ENCODE results near the gene FHAD1.

DNA sequence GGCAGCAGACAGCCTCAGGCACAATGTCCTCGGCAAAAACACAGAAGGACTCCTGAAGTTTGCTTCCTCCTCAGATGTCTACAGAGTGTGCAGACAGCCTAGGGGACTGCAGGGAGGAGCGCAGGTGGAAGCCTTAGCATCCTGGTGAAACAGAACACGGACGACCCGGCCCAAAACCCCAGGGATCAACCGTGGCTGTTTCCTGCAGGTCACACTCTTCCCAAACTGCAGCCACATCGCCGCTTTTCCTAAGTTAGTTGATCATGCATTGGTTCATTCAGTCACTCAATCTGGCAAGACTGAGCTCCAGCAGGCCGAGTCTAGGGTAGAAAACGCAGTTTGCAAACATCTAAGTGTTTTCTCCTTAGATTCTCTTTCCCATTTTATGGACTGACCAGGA is 33.4 kb downstream of the FHAD1 start:
- TF ChIP-seq, protein P1, sequence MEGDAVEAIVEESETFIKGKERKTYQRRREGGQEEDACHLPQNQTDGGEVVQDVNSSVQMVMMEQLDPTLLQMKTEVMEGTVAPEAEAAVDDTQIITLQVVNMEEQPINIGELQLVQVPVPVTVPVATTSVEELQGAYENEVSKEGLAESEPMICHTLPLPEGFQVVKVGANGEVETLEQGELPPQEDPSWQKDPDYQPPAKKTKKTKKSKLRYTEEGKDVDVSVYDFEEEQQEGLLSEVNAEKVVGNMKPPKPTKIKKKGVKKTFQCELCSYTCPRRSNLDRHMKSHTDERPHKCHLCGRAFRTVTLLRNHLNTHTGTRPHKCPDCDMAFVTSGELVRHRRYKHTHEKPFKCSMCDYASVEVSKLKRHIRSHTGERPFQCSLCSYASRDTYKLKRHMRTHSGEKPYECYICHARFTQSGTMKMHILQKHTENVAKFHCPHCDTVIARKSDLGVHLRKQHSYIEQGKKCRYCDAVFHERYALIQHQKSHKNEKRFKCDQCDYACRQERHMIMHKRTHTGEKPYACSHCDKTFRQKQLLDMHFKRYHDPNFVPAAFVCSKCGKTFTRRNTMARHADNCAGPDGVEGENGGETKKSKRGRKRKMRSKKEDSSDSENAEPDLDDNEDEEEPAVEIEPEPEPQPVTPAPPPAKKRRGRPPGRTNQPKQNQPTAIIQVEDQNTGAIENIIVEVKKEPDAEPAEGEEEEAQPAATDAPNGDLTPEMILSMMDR (conservative IDR thresholded peaks at IDR 0.05 in 1 of 2, IDR thresholded peaks at IDR 0.05 in 1 of 2; ENCODE audit: extremely low read depth in 1 of 2, insufficient read depth in 1 of 2, low read depth in 1 of 2, low read length in 2 of 2) = no peak
- TF ChIP-seq EZH2 (IDR thresholded peaks at IDR 0.05; ENCODE audit: borderline replicate concordance, low read length) = no peak

Data from mammary epithelial cell (primary cell).